Memory B cell (primary cell): ENCODE data around the gene GRID2.

Experiments used
- ATAC-seq: fragments of 150-1000 bp; cut with Tn5 transposase; 2 replicates; pipeline ENCODE4 v1.10.0; 2021; ENCODE audit warnings: low read depth, mild to moderate bottlenecking, moderate library complexity
- DNase-seq, 2 donors: peaks; one replicate each; pipeline ENCODE4 v3.0.0; 2022; ENCODE audit warnings: low spot score in 2 of 2
- H3K27ac Mint-ChIP-seq: one replicate; pipeline ENCODE4 v1.8.0; 2022; ENCODE audit warnings: mild to moderate bottlenecking, moderate library complexity, mixed read lengths
- H3K27me3 Mint-ChIP-seq: one replicate; pipeline ENCODE4 v1.8.0; 2022; ENCODE audit warnings: mixed read lengths
- H3K36me3 Mint-ChIP-seq: one replicate; pipeline ENCODE4 v1.8.0; 2022; ENCODE audit warnings: mild to moderate bottlenecking, mixed read lengths
- H3K4me1 Mint-ChIP-seq: one replicate; pipeline ENCODE4 v1.8.0; 2022; ENCODE audit warnings: mixed read lengths
- H3K4me3 Mint-ChIP-seq: one replicate; pipeline ENCODE4 v1.8.0; 2022; ENCODE audit warnings: mild to moderate bottlenecking, moderate library complexity, mixed read lengths
- H3K9me3 Mint-ChIP-seq: one replicate; pipeline ENCODE4 v1.8.0; 2022; ENCODE audit warnings: mixed read lengths

GRID2 gene

DNA sequence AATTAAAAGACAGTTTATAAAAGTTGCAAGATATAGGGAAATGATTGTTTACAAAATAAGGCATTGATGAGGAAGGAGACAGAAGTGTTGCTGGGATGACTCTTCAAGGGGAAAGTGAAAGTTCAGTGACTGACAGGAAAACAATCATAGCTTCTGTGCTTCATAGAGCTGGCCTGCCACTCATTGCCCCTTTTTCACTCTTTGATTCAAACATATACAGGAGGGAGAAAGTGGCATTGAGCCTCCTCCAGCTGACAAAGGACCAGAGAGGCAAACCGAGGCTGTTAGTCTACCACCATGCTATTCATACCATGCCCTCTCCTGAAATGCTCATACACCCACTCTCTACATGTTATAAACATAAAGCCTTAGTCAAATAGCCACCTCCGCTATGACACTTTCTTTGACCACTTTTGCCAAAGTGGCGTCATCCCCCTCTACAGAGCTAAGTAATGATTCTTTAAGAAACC, 1445.6 kb downstream of the GRID2 start:
- H3K36me3 Mint-ChIP-seq: no peaks in the 10 kb centered on the region
- H3K27me3 Mint-ChIP-seq: no peaks in the 10 kb centered on the region
- ATAC-seq: peak; percentile 63
- peaks cover 12% of the 10 kb centered on the region for H3K4me1 Mint-ChIP-seq
- no peaks in the 10 kb centered on the region for H3K9me3 Mint-ChIP-seq
- peak overlapping the region; percentile 31 for H3K27ac Mint-ChIP-seq
- H3K4me3 Mint-ChIP-seq: peak overlapping the region; percentile 37
- DNase-seq: no peak

DNA sequence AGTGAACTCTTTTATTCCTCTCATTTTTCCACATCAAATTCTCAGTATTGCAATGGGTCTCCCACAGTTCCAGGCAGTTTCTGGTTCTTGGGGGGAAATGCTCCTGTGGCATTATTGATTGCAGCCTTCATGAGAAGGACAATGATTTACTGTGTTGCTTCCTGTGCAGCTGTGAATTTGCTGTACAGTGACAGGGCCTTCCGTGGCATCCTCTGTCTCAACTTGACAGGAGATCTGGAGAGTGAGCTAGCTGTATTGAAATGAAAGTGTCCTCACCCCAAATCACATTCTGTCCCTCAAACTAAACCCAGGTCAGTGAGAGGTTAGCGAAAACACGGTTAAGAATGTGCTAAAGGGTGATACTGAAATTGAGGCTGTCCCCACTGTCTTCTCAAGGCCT, 1447.6 kb downstream of the GRID2 start:
- ATAC-seq (no peak), DNase-seq (no peak)
- Mint-ChIP-seq H3K36me3 (no peaks in the 10 kb centered on the region), H3K4me3 (no peak overlapping the region), H3K27ac (no peak overlapping the region), H3K9me3 (no peaks in the 10 kb centered on the region), H3K4me1 (peaks cover 12% of the 10 kb centered on the region), H3K27me3 (no peaks in the 10 kb centered on the region)

DNA sequence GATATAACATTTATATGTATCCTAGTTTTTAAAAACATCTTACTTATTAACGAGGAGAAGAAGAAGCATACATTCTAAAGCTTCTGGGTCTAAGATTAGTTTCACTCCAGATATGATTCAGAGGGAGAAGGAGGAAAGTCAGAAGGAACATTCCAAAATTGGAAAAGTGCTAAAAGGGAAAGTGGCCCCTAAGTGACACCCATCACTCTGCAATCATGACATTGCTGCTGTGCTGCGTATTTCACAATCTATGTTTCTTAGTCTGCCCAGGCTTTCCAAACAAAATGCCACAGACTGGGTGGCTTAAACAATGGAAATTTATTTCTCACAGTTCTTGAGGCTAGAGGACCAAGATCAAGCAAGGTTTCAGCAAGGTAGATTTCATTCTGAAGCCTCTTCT, 1452.3 kb downstream of the GRID2 start:
- H3K9me3 Mint-ChIP-seq: no peaks in the 10 kb centered on the region
- no peak overlapping the region for H3K4me3 Mint-ChIP-seq
- H3K4me1 Mint-ChIP-seq: peaks cover 2% of the 10 kb centered on the region
- H3K36me3 Mint-ChIP-seq: no peaks in the 10 kb centered on the region
- no peak overlapping the region for H3K27ac Mint-ChIP-seq
- no peak for ATAC-seq
- DNase-seq: no peak
- H3K27me3 Mint-ChIP-seq: no peaks in the 10 kb centered on the region

GRCh38 chr4:93759506-93759905, 1455.7 kb downstream of the GRID2 start:
- Mint-ChIP-seq H3K4me3 (no peak overlapping the region), H3K36me3 (no peaks in the 10 kb centered on the region), H3K27me3 (no peaks in the 10 kb centered on the region), H3K27ac (no peak overlapping the region), H3K4me1 (peaks cover 2% of the 10 kb centered on the region), H3K9me3 (no peaks in the 10 kb centered on the region)
- ATAC-seq (peak; percentile 51), DNase-seq (no peak)

DNA sequence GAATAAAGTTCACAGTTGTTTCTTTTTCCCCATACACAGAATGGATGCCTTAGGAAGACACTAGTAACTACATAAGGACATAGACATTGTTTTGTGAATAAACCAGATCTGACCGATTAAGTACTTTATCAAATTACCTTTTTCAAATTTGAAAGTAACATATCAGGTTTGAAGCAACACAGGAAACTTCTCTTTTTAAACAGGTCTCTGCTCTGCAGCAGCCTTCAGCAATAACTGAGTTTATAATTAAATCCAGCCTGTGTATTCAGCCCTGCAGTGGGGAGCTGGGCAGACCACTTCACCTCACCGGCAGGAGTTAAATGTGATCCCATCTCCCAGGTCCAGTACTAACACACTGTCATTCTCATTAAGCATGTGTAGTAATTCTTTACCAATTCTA, 1456.5 kb downstream of the GRID2 start:
- Mint-ChIP-seq H3K27ac (no peak overlapping the region), H3K36me3 (no peaks in the 10 kb centered on the region), H3K9me3 (no peaks in the 10 kb centered on the region), H3K27me3 (no peaks in the 10 kb centered on the region), H3K4me3 (no peak overlapping the region), H3K4me1 (peaks cover 2% of the 10 kb centered on the region)
- ATAC-seq (no peak), DNase-seq (no peak)

GRCh38 chr4:93761286-93761685, 1457.5 kb downstream of the GRID2 start:
- H3K27me3 Mint-ChIP-seq: peaks cover 2% of the 10 kb centered on the region
- H3K27ac Mint-ChIP-seq: no peak overlapping the region
- ATAC-seq (no peak), DNase-seq (no peak)
- H3K36me3 Mint-ChIP-seq: no peaks in the 10 kb centered on the region
- H3K9me3 Mint-ChIP-seq: no peaks in the 10 kb centered on the region
- H3K4me3 Mint-ChIP-seq: no peak overlapping the region
- H3K4me1 Mint-ChIP-seq: peaks cover 2% of the 10 kb centered on the region

DNA sequence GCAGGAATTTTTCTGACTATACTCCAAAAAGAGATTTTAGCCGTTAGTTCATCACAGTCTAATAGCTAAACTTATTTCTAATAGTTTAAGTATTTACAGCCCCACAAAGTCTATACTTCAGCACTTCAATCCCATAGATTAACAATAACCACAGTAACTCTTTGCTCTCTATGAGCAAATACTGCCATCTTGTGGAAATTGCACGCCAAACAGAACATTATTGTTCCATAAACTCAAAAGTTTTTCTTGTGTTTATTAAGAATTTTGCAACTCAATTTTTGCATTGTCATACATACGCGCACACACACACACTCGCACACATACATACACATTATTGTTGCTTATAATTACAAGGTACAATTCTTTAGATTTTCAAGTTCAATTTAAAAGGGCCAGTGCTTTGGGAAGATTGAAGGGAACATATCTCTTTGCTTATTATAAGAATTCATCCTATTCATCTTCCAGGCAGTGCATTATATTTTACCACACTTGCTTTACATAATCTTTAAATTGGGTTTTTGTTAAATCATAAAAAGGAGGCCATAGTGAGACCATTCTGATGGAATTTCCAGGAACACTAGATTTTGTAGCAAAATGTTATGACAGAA, 1461.0 kb downstream of the GRID2 start:
- no peak overlapping the region for H3K4me3 Mint-ChIP-seq
- H3K9me3 Mint-ChIP-seq: no peaks in the 10 kb centered on the region
- H3K36me3 Mint-ChIP-seq: no peaks in the 10 kb centered on the region
- H3K27ac Mint-ChIP-seq: no peak overlapping the region
- ATAC-seq (peak; percentile 41), DNase-seq (peak in 1 of 2 donors; percentile 6)
- H3K27me3 Mint-ChIP-seq: peaks cover 3% of the 10 kb centered on the region
- H3K4me1 Mint-ChIP-seq: no peaks in the 10 kb centered on the region

- H3K4me1 Mint-ChIP-seq: no peaks in the 10 kb centered on the region
- ATAC-seq: no peak
- no peak overlapping the region for H3K27ac Mint-ChIP-seq
- H3K27me3 Mint-ChIP-seq: peaks cover 3% of the 10 kb centered on the region
- no peaks in the 10 kb centered on the region for H3K36me3 Mint-ChIP-seq
- no peak overlapping the region for H3K4me3 Mint-ChIP-seq
- no peak for DNase-seq
- no peaks in the 10 kb centered on the region for H3K9me3 Mint-ChIP-seq
Observed at GRCh38 chr4:93767917-93768316, 1464.2 kb downstream of the GRID2 start.

DNA sequence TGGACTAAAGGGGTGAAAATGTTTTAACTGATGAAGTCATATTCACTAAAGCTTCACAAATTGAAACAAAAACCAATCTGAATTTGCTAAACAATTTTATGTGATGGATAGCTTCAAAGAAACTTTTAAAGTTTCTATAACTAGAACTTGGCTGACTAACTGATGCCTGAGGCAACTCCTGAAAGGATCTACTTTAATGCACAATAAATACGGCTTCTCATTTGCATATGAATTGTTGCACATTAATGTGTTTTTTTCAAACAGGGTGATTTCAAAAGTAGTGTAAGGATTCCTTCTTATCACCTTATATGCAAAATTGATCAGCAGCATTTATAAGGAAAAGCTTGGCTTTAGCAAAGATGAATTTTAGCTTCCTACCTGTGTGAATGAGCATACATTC, 1466.4 kb downstream of the GRID2 start:
- no peak for ATAC-seq
- Mint-ChIP-seq H3K36me3 (no peaks in the 10 kb centered on the region), H3K4me3 (no peak overlapping the region), H3K9me3 (no peaks in the 10 kb centered on the region), H3K27me3 (peaks cover 3% of the 10 kb centered on the region), H3K27ac (no peak overlapping the region), H3K4me1 (no peaks in the 10 kb centered on the region)
- no peak for DNase-seq

- Mint-ChIP-seq H3K36me3 (no peaks in the 10 kb centered on the region), H3K27me3 (peaks cover 2% of the 10 kb centered on the region), H3K4me1 (no peaks in the 10 kb centered on the region), H3K27ac (no peak overlapping the region), H3K9me3 (no peaks in the 10 kb centered on the region), H3K4me3 (no peak overlapping the region)
- DNase-seq: no peak
- ATAC-seq: no peak
Observed at GRCh38 chr4:93771640-93772411, 1468.1 kb downstream of the GRID2 start.

DNA sequence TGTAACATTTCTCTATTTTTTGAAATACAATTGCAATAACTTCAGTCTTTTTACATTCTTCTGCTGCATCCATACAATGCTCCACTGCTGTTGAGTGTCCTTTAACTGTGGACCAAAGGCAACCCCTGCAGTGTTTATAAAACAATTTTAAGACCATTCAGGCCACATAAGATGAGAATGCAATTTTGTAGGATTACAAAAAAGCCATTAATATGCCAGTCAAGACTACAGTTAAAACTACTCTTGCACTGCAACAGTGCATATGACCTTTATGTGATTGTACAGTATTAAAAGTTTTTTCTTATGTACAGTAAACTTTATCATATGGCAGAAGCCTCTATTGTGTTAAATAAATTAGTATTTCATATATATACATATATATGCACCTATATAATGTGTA, 1469.1 kb downstream of the GRID2 start:
- H3K4me1 Mint-ChIP-seq: no peaks in the 10 kb centered on the region
- H3K9me3 Mint-ChIP-seq: no peaks in the 10 kb centered on the region
- no peak overlapping the region for H3K4me3 Mint-ChIP-seq
- peaks cover 4% of the 10 kb centered on the region for H3K27me3 Mint-ChIP-seq
- DNase-seq: no peak
- no peaks in the 10 kb centered on the region for H3K36me3 Mint-ChIP-seq
- H3K27ac Mint-ChIP-seq: no peak overlapping the region
- ATAC-seq: no peak

GRCh38 chr4:93775551-93775950, 1471.8 kb downstream of the GRID2 start:
- Mint-ChIP-seq H3K36me3 (no peaks in the 10 kb centered on the region), H3K27ac (no peak overlapping the region), H3K4me3 (no peak overlapping the region), H3K9me3 (no peaks in the 10 kb centered on the region), H3K27me3 (peaks cover 4% of the 10 kb centered on the region), H3K4me1 (no peaks in the 10 kb centered on the region)
- ATAC-seq (no peak), DNase-seq (no peak)

- no peaks in the 10 kb centered on the region for H3K9me3 Mint-ChIP-seq
- H3K27me3 Mint-ChIP-seq: peaks cover 4% of the 10 kb centered on the region
- H3K4me1 Mint-ChIP-seq: no peaks in the 10 kb centered on the region
- DNase-seq: no peak
- no peaks in the 10 kb centered on the region for H3K36me3 Mint-ChIP-seq
- H3K4me3 Mint-ChIP-seq: no peak overlapping the region
- H3K27ac Mint-ChIP-seq: no peak overlapping the region
- ATAC-seq: no peak
Observed at GRCh38 chr4:93776386-93777080, 1472.8 kb downstream of the GRID2 start.

GRCh38 chr4:93777081-93777460, 1473.3 kb downstream of the GRID2 start:
- no peaks in the 10 kb centered on the region for H3K4me1 Mint-ChIP-seq
- DNase-seq (no peak), ATAC-seq (no peak)
- peaks cover 4% of the 10 kb centered on the region for H3K27me3 Mint-ChIP-seq
- no peaks in the 10 kb centered on the region for H3K36me3 Mint-ChIP-seq
- no peaks in the 10 kb centered on the region for H3K9me3 Mint-ChIP-seq
- no peak overlapping the region for H3K4me3 Mint-ChIP-seq
- no peak overlapping the region for H3K27ac Mint-ChIP-seq
